ENCODE measurements around the gene ELP2.

The ELP2 gene

GRCh38 chr18:36194600-36195315 lies 65.1 kb downstream of the ELP2 start:
- Histone ChIP-seq H3K36me3 (ENCODE audit: insufficient read depth, low read length) (no peaks in the 10 kb centered on the region), H4K20me1 (ENCODE audit: insufficient read depth, low read length) (no peaks in the 10 kb centered on the region), H3K4me2 (ENCODE audit: insufficient read depth, low read length) (no peak overlapping the region), H2AFZ (ENCODE audit: low read depth, low read length) (no peak overlapping the region), H3K4me1 (ENCODE audit: insufficient read depth, low read length) (no peaks in the 10 kb centered on the region), H3K27me3 (ENCODE audit: insufficient read depth, low read length, poor library complexity) (no peaks in the 10 kb centered on the region), H3K79me2 (ENCODE audit: insufficient read depth, low read length) (no peaks in the 10 kb centered on the region), H3K9me3 (ENCODE audit: insufficient read depth, low read length, severe bottlenecking) (no peaks in the 10 kb centered on the region), H3K4me3 (ENCODE audit: low read depth in 1 of 2, low read length in 2 of 2) (no peak overlapping the region), H3K27ac (ENCODE audit: low read length) (no peak overlapping the region), H3K9ac (ENCODE audit: low read depth, low read length) (no peak overlapping the region)
- TF ChIP-seq EZH2 (IDR thresholded peaks at IDR 0.05; ENCODE audit: borderline replicate concordance, low read depth, low read length, severe bottlenecking) (no peak), CTCF (IDR thresholded peaks at IDR 0.05; ENCODE audit: borderline replicate concordance, extremely low read depth, low read length, poor library complexity, severe bottlenecking) (no peak)
- ATAC-seq (ENCODE audit: insufficient read depth, low read depth) = no peak
- no peak for DNase-seq

- H3K79me2 ChIP-seq (ENCODE audit: insufficient read depth, low read length) = no peaks in the 10 kb centered on the region
Observed at GRCh38 chr18:36195427-36196122, 65.9 kb downstream of the ELP2 start.

GRCh38 chr18:36196238-36196995 lies 66.7 kb downstream of the ELP2 start:
- H3K27me3 ChIP-seq (ENCODE audit: insufficient read depth, low read length, poor library complexity) = no peaks in the 10 kb centered on the region
- no peaks in the 10 kb centered on the region for H3K36me3 ChIP-seq (ENCODE audit: insufficient read depth, low read length)
- no peak for ATAC-seq (ENCODE audit: insufficient read depth, low read depth)
- TF ChIP-seq CTCF (IDR thresholded peaks at IDR 0.05; ENCODE audit: borderline replicate concordance, extremely low read depth, low read length, poor library complexity, severe bottlenecking) = no peak
- no peak for TF ChIP-seq EZH2 (IDR thresholded peaks at IDR 0.05; ENCODE audit: borderline replicate concordance, low read depth, low read length, severe bottlenecking)
- no peaks in the 10 kb centered on the region for H4K20me1 ChIP-seq (ENCODE audit: insufficient read depth, low read length)
- H2AFZ ChIP-seq (ENCODE audit: low read depth, low read length) = no peak overlapping the region
- no peaks in the 10 kb centered on the region for H3K4me1 ChIP-seq (ENCODE audit: insufficient read depth, low read length)
- H3K9ac ChIP-seq (ENCODE audit: low read depth, low read length) = no peak overlapping the region
- H3K79me2 ChIP-seq (ENCODE audit: insufficient read depth, low read length) = no peaks in the 10 kb centered on the region
- no peak overlapping the region for H3K4me3 ChIP-seq (ENCODE audit: low read depth in 1 of 2, low read length in 2 of 2)
- DNase-seq = no peak
- H3K9me3 ChIP-seq (ENCODE audit: insufficient read depth, low read length, severe bottlenecking) = no peaks in the 10 kb centered on the region
- no peak overlapping the region for H3K4me2 ChIP-seq (ENCODE audit: insufficient read depth, low read length)
- no peak overlapping the region for H3K27ac ChIP-seq (ENCODE audit: low read length)

More at GRCh38 chr18:36195427-36196122, 65.9 kb downstream of the ELP2 start:
- TF ChIP-seq CTCF (IDR thresholded peaks at IDR 0.05; ENCODE audit: borderline replicate concordance, extremely low read depth, low read length, poor library complexity, severe bottlenecking) (no peak), EZH2 (IDR thresholded peaks at IDR 0.05; ENCODE audit: borderline replicate concordance, low read depth, low read length, severe bottlenecking) (no peak)
- Histone ChIP-seq H3K27me3 (ENCODE audit: insufficient read depth, low read length, poor library complexity) (no peaks in the 10 kb centered on the region), H4K20me1 (ENCODE audit: insufficient read depth, low read length) (no peaks in the 10 kb centered on the region), H3K4me3 (ENCODE audit: low read depth in 1 of 2, low read length in 2 of 2) (no peak overlapping the region), H3K4me2 (ENCODE audit: insufficient read depth, low read length) (no peak overlapping the region), H3K4me1 (ENCODE audit: insufficient read depth, low read length) (no peaks in the 10 kb centered on the region), H3K36me3 (ENCODE audit: insufficient read depth, low read length) (no peaks in the 10 kb centered on the region), H3K9me3 (ENCODE audit: insufficient read depth, low read length, severe bottlenecking) (no peaks in the 10 kb centered on the region), H3K27ac (ENCODE audit: low read length) (no peak overlapping the region), H2AFZ (ENCODE audit: low read depth, low read length) (no peak overlapping the region), H3K9ac (ENCODE audit: low read depth, low read length) (no peak overlapping the region)
- ATAC-seq (ENCODE audit: insufficient read depth, low read depth) (no peak), DNase-seq (no peak)

Data from DND-41 (cell line).